HG02938 (cell line): Measurements from ENCODE around the gene MTMR11.
"Not testable (repeated sequence)": the region's sequence is repeated elsewhere in the genome, so short reads cannot be mapped to it uniquely, and the experiment has no call there.

Experiments
- ATAC-seq: cut with Tn5 transposase; IDR thresholded peaks from one replicate; pipeline ENCODE4 v1.9.1; 2021; ENCODE audit warnings: mild to moderate bottlenecking, moderate library complexity; ENCODE audit not compliant: unreplicated experiment

MTMR11 gene

GRCh38 chr1:149936170-149936991 lies at the start of gene MTMR11:
TSS of gene MTMR11 (minus strand) at chr1:149936879. CDS start at chr1:149936647, 232 bp downstream.
- ATAC-seq, result no peak

GRCh38 chr1:149979972-149980540 lies 43.4 kb upstream of the MTMR11 start:
- ATAC-seq, result no peak

GRCh38 chr1:149979245-149979971 lies 42.7 kb upstream of the MTMR11 start:
- no peak for ATAC-seq

GRCh38 chr1:149978547-149979023 lies 41.9 kb upstream of the MTMR11 start:
- ATAC-seq, result no peak

- no peak for ATAC-seq
Observed at GRCh38 chr1:149977345-149977744, 40.7 kb upstream of the MTMR11 start.

GRCh38 chr1:149972547-149972946 lies 35.9 kb upstream of the MTMR11 start:
- ATAC-seq, result no peak

- no peak for ATAC-seq
Observed at GRCh38 chr1:149967646-149968045, 31.0 kb upstream of the MTMR11 start.

- no peak for ATAC-seq
Observed at GRCh38 chr1:149967041-149967440, 30.4 kb upstream of the MTMR11 start.

- no peak for ATAC-seq
Observed at GRCh38 chr1:149966405-149966804, 29.7 kb upstream of the MTMR11 start.

- ATAC-seq, result no peak
Observed at GRCh38 chr1:149965440-149965839, 28.8 kb upstream of the MTMR11 start.

- no peak for ATAC-seq
Observed at GRCh38 chr1:149963358-149963757, 26.7 kb upstream of the MTMR11 start.

- no peak for ATAC-seq
Observed at GRCh38 chr1:149962736-149963135, 26.1 kb upstream of the MTMR11 start.

- no peak for ATAC-seq
Observed at GRCh38 chr1:149962039-149962647, 25.5 kb upstream of the MTMR11 start.

- ATAC-seq, result not testable (repeated sequence)
Observed at GRCh38 chr1:149957548-149957947, 20.9 kb upstream of the MTMR11 start.

GRCh38 chr1:149949911-149950310 lies 13.2 kb upstream of the MTMR11 start:
- ATAC-seq, result no peak

- ATAC-seq, result no peak
Observed at GRCh38 chr1:149945206-149945605, 8.5 kb upstream of the MTMR11 start.

GRCh38 chr1:149942885-149943284 lies 6.2 kb upstream of the MTMR11 start:
- ATAC-seq, result no peak

- ATAC-seq, result no peak
Observed at GRCh38 chr1:149942207-149942606, 5.5 kb upstream of the MTMR11 start.

- ATAC-seq, result no peak
Observed at GRCh38 chr1:149940427-149940826, 3.7 kb upstream of the MTMR11 start.

- ATAC-seq, result not testable (repeated sequence)
Observed at GRCh38 chr1:149938668-149939003, 2.0 kb upstream of the MTMR11 start.

GRCh38 chr1:149937759-149938158 lies 1.1 kb upstream of the MTMR11 start:
- no peak for ATAC-seq
